H1 (cell line): ENCODE results near the gene FBXO46. TPM values are rescaled to one million over a fixed set of nuclear protein-coding genes. Genes with fewer than 3 reads are reported as not detected.
A peak's percentile ranks its signal among the peaks of the same experiment; 100 is the strongest.

Experiments used
- CHD1 ChIP-seq: IDR thresholded peaks from 2 replicates; pipeline ENCODE4 v1.6.1; 2012; ENCODE audit warnings: low read depth, low read length, improper control_type of control experiment
- CHD2 ChIP-seq: IDR thresholded peaks from 2 replicates; pipeline ENCODE4 v1.6.1; 2012; ENCODE audit warnings: low read length, improper control_type of control experiment
- CREB1 ChIP-seq: IDR thresholded peaks from 2 replicates; pipeline ENCODE4 v1.6.1; 2012; ENCODE audit warnings: inconsistent platforms
- FOSL1 ChIP-seq: IDR thresholded peaks from 2 replicates; pipeline ENCODE4 v1.6.1; 2011; ENCODE audit warnings: mild to moderate bottlenecking, low read depth, low read length, moderate library complexity; ENCODE audit not compliant: insufficient read depth
- GABPA ChIP-seq: IDR thresholded peaks from 2 replicates; pipeline ENCODE4 v1.6.1; 2011; ENCODE audit warnings: mild to moderate bottlenecking, low read length, moderate library complexity, borderline replicate concordance; ENCODE audit not compliant: insufficient read depth
- GTF2F1 ChIP-seq: IDR thresholded peaks from 2 replicates; pipeline ENCODE4 v1.6.1; 2012; ENCODE audit warnings: low read depth, low read length, improper control_type of control experiment, borderline replicate concordance
- HDAC6 ChIP-seq: IDR thresholded peaks from one replicate; pipeline ENCODE4 v1.7.1; 2012; ENCODE audit warnings: low read depth, mild to moderate bottlenecking, inconsistent platforms, low read length, moderate library complexity
- JUN ChIP-seq: IDR thresholded peaks from 2 replicates; pipeline ENCODE4 v1.6.1; 2011; ENCODE audit warnings: low read depth, mild to moderate bottlenecking, improper control_type of control experiment, low read length
- KDM1A ChIP-seq: fragments of 200-600, 300-600 bp; sonication (generic); IDR thresholded peaks from 2 replicates; pipeline ENCODE4 v1.7.1; 2016; ENCODE audit warnings: mild to moderate bottlenecking, low read length, borderline replicate concordance
- MAFK ChIP-seq: IDR thresholded peaks from 2 replicates; pipeline ENCODE4 v1.6.1; 2012; ENCODE audit warnings: low read depth, mild to moderate bottlenecking, improper control_type of control experiment, low read length
- RBBP5 ChIP-seq: IDR thresholded peaks from 2 replicates; pipeline ENCODE4 v1.7.1; 2012; ENCODE audit warnings: low read depth, mild to moderate bottlenecking, inconsistent platforms, low read length, moderate library complexity, borderline replicate concordance
- RXRA ChIP-seq: IDR thresholded peaks from 2 replicates; pipeline ENCODE4 v1.6.1; 2011; ENCODE audit warnings: low read depth, mild to moderate bottlenecking, low read length, moderate library complexity; ENCODE audit not compliant: insufficient read depth
- SIN3A ChIP-seq, 2 experiments: IDR thresholded peaks in 1 of 2; conservative IDR thresholded peaks in 1 of 2; 2 replicates each; pipeline ENCODE4 v1.6.1; 2011 to 2012; ENCODE audit warnings: low read length in 2 of 2, improper control_type of control experiment in 1 of 2, low read depth in 1 of 2, mild to moderate bottlenecking in 1 of 2
- SIX5 ChIP-seq: IDR thresholded peaks from 2 replicates; pipeline ENCODE4 v1.6.1; 2011; ENCODE audit warnings: mild to moderate bottlenecking, low read depth, low read length
- SP2 ChIP-seq: IDR thresholded peaks from 2 replicates; pipeline ENCODE4 v1.6.1; 2012; ENCODE audit warnings: mild to moderate bottlenecking, low read length, inconsistent platforms
- TAF1 ChIP-seq: IDR thresholded peaks from 2 replicates; pipeline ENCODE4 v1.6.1; 2011; ENCODE audit warnings: mild to moderate bottlenecking, low read depth, low read length
- TAF7 ChIP-seq: optimal IDR thresholded peaks from 2 replicates; pipeline ENCODE3; 2011; ENCODE audit warnings: low read depth, mild to moderate bottlenecking, inconsistent platforms, low read length, moderate library complexity, borderline replicate concordance
- polyA plus RNA-seq, 7 experiments: library from polyadenylated mRNA; depleted of rRNA in 3 of 7; stranded (reverse) in 5 of 7; unstranded in 2 of 7; fragments of >200 nt in 5 of 7; fragments of 200-250 nt in 2 of 7; gene quantifications; 1 replicate in 5 of 7; 2 replicates in 1 of 7; 4 replicates in 1 of 7; pipeline versions ENCODE4 v1.2.1 to v1.2.3, GENCODE V29; 2011 to 2013; ENCODE audit warnings: missing spikeins in 2 of 7, mixed read lengths in 2 of 7
- total RNA-seq: library from RNA; stranded (reverse); fragmentation: NEBNext Ultra II Directional; extraction: Animal tissue kit (Norgen Biotek cat#: 25700); gene quantifications from 2 replicates; pipeline ENCODE4 v1.2.1, GENCODE V29; 2021
- TF ChIP-seq, protein P1 (sequence below): IDR thresholded peaks from 2 replicates; pipeline ENCODE4 v1.6.1; 2012; ENCODE audit warnings: inconsistent platforms
- TF ChIP-seq, protein P2 (sequence below): IDR thresholded peaks from 2 replicates; pipeline ENCODE4 v1.6.1; 2011; ENCODE audit warnings: low read depth, mild to moderate bottlenecking, low read length; ENCODE audit not compliant: insufficient read depth
- TF ChIP-seq, protein P3 (sequence below): IDR thresholded peaks from 2 replicates; pipeline ENCODE4 v1.6.1; 2012; ENCODE audit warnings: low read length, inconsistent platforms

The FBXO46 gene
- total and polyA plus RNA-seq, 2 of the 8 experiments (the other 6 are each of a cell fraction or from before 2014, with no cell fraction given) = 11.2 to 38.9 TPM

DNA sequence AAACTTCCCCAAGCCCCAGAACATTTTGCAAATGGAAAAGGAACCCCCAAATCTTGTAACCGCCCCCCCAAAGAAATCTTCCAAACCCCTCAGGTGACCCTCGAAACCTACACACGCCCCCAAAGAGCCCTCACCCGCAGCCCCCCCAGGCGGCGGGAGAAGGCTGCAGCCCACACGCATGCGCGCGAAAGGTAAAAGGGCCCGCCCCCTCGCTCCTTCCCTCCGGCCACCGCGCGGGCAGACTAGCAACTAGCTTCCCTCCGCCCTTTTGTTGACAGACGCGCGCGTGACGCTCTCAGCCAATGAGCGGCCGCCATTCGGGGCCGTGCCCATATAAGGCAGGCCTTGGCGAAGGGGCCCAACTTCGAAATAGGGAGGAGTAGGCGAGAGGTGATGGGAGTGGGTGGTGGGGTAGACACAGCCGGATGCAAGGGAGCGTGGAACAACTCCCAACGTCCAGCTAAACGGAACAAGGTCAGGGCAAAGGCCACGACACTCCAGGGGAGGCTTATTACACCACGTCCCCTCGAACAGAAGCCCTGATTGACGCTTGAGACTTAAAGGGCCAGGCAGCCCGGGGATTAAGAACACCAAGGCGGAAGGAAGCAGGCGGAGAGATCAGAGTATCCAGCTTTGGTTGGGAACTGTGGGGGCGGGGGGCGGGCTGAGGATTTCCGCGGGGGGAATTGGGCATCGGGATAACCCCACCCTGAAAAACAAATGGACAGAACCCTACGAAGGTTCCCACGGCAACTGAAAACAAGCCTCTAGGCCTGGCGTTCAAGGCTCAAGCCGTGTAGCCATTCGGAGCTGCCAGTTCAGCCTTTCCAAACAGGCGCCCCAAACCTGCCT is 13.3 kb downstream of the FBXO46 start (continued):
- TF ChIP-seq TAF1 = peak; percentile 20
- TF ChIP-seq SIN3A (conservative IDR thresholded peaks at IDR 0.05 in 1 of 2, IDR thresholded peaks at IDR 0.05 in 1 of 2; ENCODE audit: low read depth in 1 of 2, low read length in 2 of 2) = peak in 1 of 2 experiments; percentile 82; a peak in 2 of 4 replicates
- no peak for TF ChIP-seq JUN
- TF ChIP-seq HDAC6 = no peak
- no peak for TF ChIP-seq SP2
- no peak for TF ChIP-seq SIX5
- TF ChIP-seq CHD2 = peak; percentile 80
- no peak for TF ChIP-seq GTF2F1
- TF ChIP-seq, protein P1, sequence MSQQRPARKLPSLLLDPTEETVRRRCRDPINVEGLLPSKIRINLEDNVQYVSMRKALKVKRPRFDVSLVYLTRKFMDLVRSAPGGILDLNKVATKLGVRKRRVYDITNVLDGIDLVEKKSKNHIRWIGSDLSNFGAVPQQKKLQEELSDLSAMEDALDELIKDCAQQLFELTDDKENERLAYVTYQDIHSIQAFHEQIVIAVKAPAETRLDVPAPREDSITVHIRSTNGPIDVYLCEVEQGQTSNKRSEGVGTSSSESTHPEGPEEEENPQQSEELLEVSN = 0 out of 2 replicates have a peak, but pooled peaks have one; percentile 36
- peak; percentile 63 for TF ChIP-seq CREB1
- TF ChIP-seq CHD1 = no peak
- TF ChIP-seq KDM1A = no peak
- peak; percentile 90; the same call in 1 of the 2 replicates for TF ChIP-seq RXRA
- TF ChIP-seq, protein P2, sequence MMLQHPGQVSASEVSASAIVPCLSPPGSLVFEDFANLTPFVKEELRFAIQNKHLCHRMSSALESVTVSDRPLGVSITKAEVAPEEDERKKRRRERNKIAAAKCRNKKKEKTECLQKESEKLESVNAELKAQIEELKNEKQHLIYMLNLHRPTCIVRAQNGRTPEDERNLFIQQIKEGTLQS = peak; percentile 56; the same call in 1 of the 2 replicates
- TF ChIP-seq GABPA = no peak
- no peak for TF ChIP-seq RBBP5
- TF ChIP-seq MAFK = peak; percentile 67
- no peak for TF ChIP-seq FOSL1
- no peak for TF ChIP-seq TAF7
- TF ChIP-seq, protein P3, sequence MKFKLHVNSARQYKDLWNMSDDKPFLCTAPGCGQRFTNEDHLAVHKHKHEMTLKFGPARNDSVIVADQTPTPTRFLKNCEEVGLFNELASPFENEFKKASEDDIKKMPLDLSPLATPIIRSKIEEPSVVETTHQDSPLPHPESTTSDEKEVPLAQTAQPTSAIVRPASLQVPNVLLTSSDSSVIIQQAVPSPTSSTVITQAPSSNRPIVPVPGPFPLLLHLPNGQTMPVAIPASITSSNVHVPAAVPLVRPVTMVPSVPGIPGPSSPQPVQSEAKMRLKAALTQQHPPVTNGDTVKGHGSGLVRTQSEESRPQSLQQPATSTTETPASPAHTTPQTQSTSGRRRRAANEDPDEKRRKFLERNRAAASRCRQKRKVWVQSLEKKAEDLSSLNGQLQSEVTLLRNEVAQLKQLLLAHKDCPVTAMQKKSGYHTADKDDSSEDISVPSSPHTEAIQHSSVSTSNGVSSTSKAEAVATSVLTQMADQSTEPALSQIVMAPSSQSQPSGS = no peak
